ENCODE measurements around the gene PFDN4. TPM values are rescaled to one million over a fixed set of nuclear protein-coding genes. Genes with fewer than 3 reads are reported as not detected.

PFDN4 gene
- total and polyA plus RNA-seq, 2 of the 4 experiments (the other 2 are of a cell fraction), result 14.9 to 93.2 TPM

DNA sequence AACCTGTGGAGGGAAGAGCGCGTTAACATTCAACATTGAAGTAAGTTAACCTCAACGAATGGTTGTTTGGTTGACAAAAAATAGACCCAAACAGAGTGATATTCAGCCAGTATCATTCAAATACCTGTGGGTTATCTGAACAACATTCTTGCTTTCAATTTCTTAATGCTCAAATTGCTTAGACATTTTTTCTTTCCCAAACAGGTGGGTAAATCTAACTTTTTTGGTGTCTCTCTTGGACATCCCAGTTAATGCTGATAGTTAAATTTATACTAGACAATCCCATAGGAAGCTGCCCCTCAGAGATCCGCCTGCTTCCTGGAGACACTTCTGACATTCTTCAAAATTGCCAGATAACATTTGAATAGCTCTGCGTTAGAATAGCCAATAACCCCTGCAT is 14.1 kb upstream of the PFDN4 start:
- DNase-seq (no peak), ATAC-seq (ENCODE audit: low read depth) (no peak)
- H3K56ac ChIP-seq (ENCODE audit: extremely low read depth, insufficient read depth, low read length), result no peak overlapping the region
- no peaks in the 10 kb centered on the region for H3K9me3 ChIP-seq (ENCODE audit: control insufficient read depth, insufficient read depth, low read length)
- WGBS, 2 experiments (ENCODE audit: extremely low coverage in 2 of 2, insufficient read length in 1 of 2), result no CpG with 5 or more reads among the region's 5 CpGs
- no peak overlapping the region for H3K9ac ChIP-seq (ENCODE audit: low read depth, low read length)
- H3K4me3 ChIP-seq (ENCODE audit: insufficient read depth, low read depth, low read length), result no peak overlapping the region
- H4K8ac ChIP-seq (ENCODE audit: low read depth in 2 of 2, low read length in 2 of 2), result no peak overlapping the region
- H2AFZ ChIP-seq (replicated peaks; ENCODE audit: low read length, poor library complexity), result no peak overlapping the region
- no peak overlapping the region for H2AK5ac ChIP-seq (ENCODE audit: low read depth, low read length)
- H2BK15ac ChIP-seq (ENCODE audit: low read depth, low read length), result no peak overlapping the region
- H2BK20ac ChIP-seq (ENCODE audit: low read depth, low read length), result no peak overlapping the region
- no peak overlapping the region for H2BK120ac ChIP-seq (ENCODE audit: low read depth, low read length)
- no peak overlapping the region for H2BK5ac ChIP-seq (ENCODE audit: low read depth, low read length, poor library complexity, severe bottlenecking)
- TF ChIP-seq BHLHE40 (IDR thresholded peaks at IDR 0.05; ENCODE audit: low read depth, low read length), result no peak
- no peak for TF ChIP-seq POLR2A (IDR thresholded peaks at IDR 0.05; ENCODE audit: low read depth, low read length)
- TF ChIP-seq MXI1 (IDR thresholded peaks at IDR 0.05; ENCODE audit: borderline replicate concordance, low read depth, low read length), result no peak
- no peak for TF ChIP-seq FOS (IDR thresholded peaks at IDR 0.05; ENCODE audit: low read depth, low read length)
- TF ChIP-seq CHD1 (IDR thresholded peaks at IDR 0.05; ENCODE audit: low read depth, low read length), result no peak
- no peak for TF ChIP-seq MAZ (IDR thresholded peaks at IDR 0.05; ENCODE audit: borderline replicate concordance, low read depth, low read length)
- TF ChIP-seq, protein P1, sequence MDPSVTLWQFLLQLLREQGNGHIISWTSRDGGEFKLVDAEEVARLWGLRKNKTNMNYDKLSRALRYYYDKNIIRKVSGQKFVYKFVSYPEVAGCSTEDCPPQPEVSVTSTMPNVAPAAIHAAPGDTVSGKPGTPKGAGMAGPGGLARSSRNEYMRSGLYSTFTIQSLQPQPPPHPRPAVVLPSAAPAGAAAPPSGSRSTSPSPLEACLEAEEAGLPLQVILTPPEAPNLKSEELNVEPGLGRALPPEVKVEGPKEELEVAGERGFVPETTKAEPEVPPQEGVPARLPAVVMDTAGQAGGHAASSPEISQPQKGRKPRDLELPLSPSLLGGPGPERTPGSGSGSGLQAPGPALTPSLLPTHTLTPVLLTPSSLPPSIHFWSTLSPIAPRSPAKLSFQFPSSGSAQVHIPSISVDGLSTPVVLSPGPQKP (IDR thresholded peaks at IDR 0.05; ENCODE audit: borderline replicate concordance, low read depth, low read length), result no peak
- TF ChIP-seq MAFK (IDR thresholded peaks at IDR 0.05; ENCODE audit: low read depth, low read length), result no peak
- TF ChIP-seq CEBPB (IDR thresholded peaks at IDR 0.05; ENCODE audit: low read depth, low read length), result no peak
- TF ChIP-seq SMC3 (IDR thresholded peaks at IDR 0.05; ENCODE audit: low read depth, low read length), result no peak
- no peak overlapping the region for H2AK9ac ChIP-seq (replicated peaks; ENCODE audit: low read depth, low read length, poor library complexity)
- ChIA-PET POLR2A (ENCODE audit: unreplicated experiment) (no interaction called here), CTCF (interaction anchor here (0.8 to 3.2 kb wide), 2 partner anchors 90 to 97 kb away, joined by 3 to 17 read pairs; no protein-coding TSS in a partner anchor)
- intact Hi-C loops (cut with micrococcal nuclease), result no loop called here
- no peak overlapping the region for H3K4me2 ChIP-seq (ENCODE audit: low read depth, low read length)
- no peak overlapping the region for H3K23ac ChIP-seq (ENCODE audit: low read depth, low read length)
- no peaks in the 10 kb centered on the region for H3K79me1 ChIP-seq (ENCODE audit: low read depth in 1 of 2, low read length in 2 of 2)
- no peak overlapping the region for H3K14ac ChIP-seq (replicated peaks; ENCODE audit: low read depth, low read length)
- H4K20me1 ChIP-seq (ENCODE audit: insufficient read depth, low read length), result no peaks in the 10 kb centered on the region
- H3K9me1 ChIP-seq (ENCODE audit: insufficient read depth, low read length), result peaks cover 5% of the 10 kb centered on the region; the same call in 1 of the 2 replicates
- H4K91ac ChIP-seq (ENCODE audit: insufficient read depth, low read depth, low read length), result no peak overlapping the region
- H3K4ac ChIP-seq (ENCODE audit: low read depth, low read length), result no peak overlapping the region
- in situ Hi-C loops (cut with MboI; ENCODE audit: low sequenced_read_pairs), result loop anchor here (25.0 kb wide), 1 partner anchor 207 kb away; no protein-coding TSS in a partner anchor
- dilution Hi-C loops (cut with HindIII; ENCODE audit: low sequenced_read_pairs, unreplicated experiment), result loop anchor here (25.0 kb wide), 1 partner anchor 107 kb away; no protein-coding TSS in a partner anchor
- H3K36me3 ChIP-seq (ENCODE audit: control insufficient read depth, insufficient read depth, low read length), result no peaks in the 10 kb centered on the region
- peaks cover 9% of the 10 kb centered on the region; the same call in 1 of the 2 replicates for H3K27me3 ChIP-seq (ENCODE audit: control insufficient read depth, insufficient read depth, low read length)
- no peak overlapping the region for H3K27ac ChIP-seq (ENCODE audit: insufficient read depth, low read length)
- no peak overlapping the region for H3K18ac ChIP-seq (ENCODE audit: low read depth, low read length)
- H4K5ac ChIP-seq (ENCODE audit: low read depth, low read length), result no peak overlapping the region
- H3K4me1 ChIP-seq (ENCODE audit: control insufficient read depth, insufficient read depth, low read length), result no peaks in the 10 kb centered on the region
- BruUV-seq (replicated peaks), result no TSS peak
